Ovary (tissue), 3 donors: ENCODE data around the gene LARP6.

Source experiments
- CTCF ChIP-seq, 3 donors: fragments of 450-650 bp in 2 of 3; fragments of 200-600 bp in 1 of 3; IDR thresholded peaks; one replicate each; pipeline versions ENCODE4 v1.5.1 to v1.8.0; 2016 to 2022; ENCODE audit warnings: antibody characterized with exemption in 3 of 3, mild to moderate bottlenecking in 1 of 3
- EP300 ChIP-seq: sonication (generic); formaldehyde crosslinking; IDR thresholded peaks from one replicate; pipeline ENCODE4 v1.6.1; 2017; ENCODE audit warnings: antibody characterized with exemption
- donor health status: DM: no; HTN: no; CAD: no.

GRCh38 chr15:70806992-70807712 is 46.8 kb downstream of the LARP6 start:
- TF ChIP-seq EP300 = no peak
- no peak for TF ChIP-seq CTCF (IDR thresholded peaks at IDR 0.05)
